ENCODE results near the gene ZNF177. TPM values are rescaled to one million over a fixed set of nuclear protein-coding genes. Genes with fewer than 3 reads are reported as not detected.
"Not testable (repeated sequence)": the region's sequence is repeated elsewhere in the genome, so short reads cannot be mapped to it uniquely, and the experiment has no call there.

The ZNF177 gene
- total RNA-seq (2014; rRNA removed; shearing (Covaris generic)): 1.00 and 1.4 TPM in 2 replicates

- Histone ChIP-seq H3K27me3 (ENCODE audit: control insufficient read depth, insufficient read depth, low read length) (no peaks in the 10 kb centered on the region), H3K36me3 (replicated peaks; ENCODE audit: control insufficient read depth, insufficient read depth, low read length) (no peaks in the 10 kb centered on the region), H3K4me3 (ENCODE audit: insufficient read depth, low read depth, low read length) (no peak within 1 kb of the TSS)
- DNase-seq: no peak
Observed at GRCh38 chr19:9362905-9363304, at the start of gene ZNF177. Gene ZNF177 (plus strand): TSS chr19:9363013. CDS start chr19:9378312, 15,299 bp downstream.

DNA sequence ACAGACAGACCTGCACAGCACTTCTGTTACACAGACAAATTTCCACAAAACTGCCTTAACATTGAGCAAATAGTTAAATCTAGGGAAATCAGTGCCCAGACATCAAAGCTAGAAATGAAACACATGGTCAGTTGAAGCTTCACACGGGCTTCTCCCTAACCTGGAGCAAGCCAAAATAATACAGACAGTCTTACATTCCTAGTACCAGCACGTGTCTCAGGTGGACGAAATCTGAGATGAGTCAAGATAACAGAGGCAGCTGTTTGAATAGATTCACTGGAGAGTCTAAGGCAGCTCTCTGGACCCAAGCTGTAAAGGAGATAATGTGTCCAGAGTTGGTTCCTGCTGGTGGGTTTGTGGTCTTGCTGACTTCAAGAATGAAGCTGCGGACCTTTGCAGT is 49.1 kb upstream of the ZNF177 start:
- no peaks in the 10 kb centered on the region for H3K36me3 ChIP-seq (replicated peaks; ENCODE audit: control insufficient read depth, insufficient read depth, low read length)
- no peak for DNase-seq
- no peaks in the 10 kb centered on the region; the same call in 1 of the 2 replicates for H3K27me3 ChIP-seq (ENCODE audit: control insufficient read depth, insufficient read depth, low read length)
- no peak overlapping the region for H3K4me3 ChIP-seq (ENCODE audit: insufficient read depth, low read depth, low read length)

DNA sequence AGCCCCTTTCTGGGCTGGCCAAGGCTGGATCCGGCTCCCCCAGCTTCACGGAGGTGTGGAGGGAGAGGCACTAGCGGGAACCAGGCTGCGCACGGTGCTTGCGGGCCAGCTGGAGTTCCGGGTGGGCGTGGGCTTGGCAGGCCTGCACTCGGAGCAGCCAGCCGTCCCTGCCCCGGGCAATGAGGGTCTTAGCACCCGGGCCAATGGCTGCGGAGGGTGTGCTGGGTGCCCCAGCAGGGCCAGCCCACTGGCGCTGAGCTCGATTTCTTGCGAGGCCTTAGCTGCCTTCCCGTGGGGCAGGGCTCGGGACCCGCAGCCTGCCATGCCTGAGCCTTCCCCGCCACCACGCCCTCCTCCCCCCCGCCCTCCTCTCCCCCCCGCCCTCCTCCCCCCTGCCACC is 41.5 kb upstream of the ZNF177 start:
- DNase-seq: no peak
- Histone ChIP-seq H3K36me3 (replicated peaks; ENCODE audit: control insufficient read depth, insufficient read depth, low read length) (no peaks in the 10 kb centered on the region), H3K4me3 (ENCODE audit: insufficient read depth, low read depth, low read length) (no peak overlapping the region), H3K27me3 (ENCODE audit: control insufficient read depth, insufficient read depth, low read length) (no peaks in the 10 kb centered on the region)

- not testable (repeated sequence) for DNase-seq; H3K27me3 ChIP-seq (ENCODE audit: control insufficient read depth, insufficient read depth, low read length); H3K36me3 ChIP-seq (replicated peaks; ENCODE audit: control insufficient read depth, insufficient read depth, low read length); H3K4me3 ChIP-seq (ENCODE audit: insufficient read depth, low read depth, low read length)
Observed at GRCh38 chr19:9321756-9322155, 41.1 kb upstream of the ZNF177 start.

DNA sequence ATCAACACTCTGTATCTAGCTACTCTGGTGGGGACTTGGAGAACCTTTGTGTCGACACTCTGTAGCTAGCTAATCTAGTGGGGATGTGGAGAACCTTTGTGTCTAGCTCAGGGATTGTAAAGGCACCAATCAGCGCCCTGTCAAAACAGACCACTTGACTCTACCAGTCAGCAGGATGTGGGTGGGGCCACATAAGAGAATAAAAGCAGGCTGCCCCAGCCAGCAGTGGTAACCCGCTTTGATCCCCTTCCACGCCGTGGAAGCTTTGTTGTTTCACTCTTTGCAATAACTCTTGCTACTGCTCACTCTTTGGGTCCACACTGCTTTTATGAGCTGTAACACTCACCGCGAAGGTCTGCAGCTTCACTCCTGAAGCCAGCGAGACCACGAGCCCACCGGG is 40.6 kb upstream of the ZNF177 start:
- H3K27me3 ChIP-seq (ENCODE audit: control insufficient read depth, insufficient read depth, low read length); H3K4me3 ChIP-seq (ENCODE audit: insufficient read depth, low read depth, low read length); H3K36me3 ChIP-seq (replicated peaks; ENCODE audit: control insufficient read depth, insufficient read depth, low read length); DNase-seq: not testable (repeated sequence)

GRCh38 chr19:9323557-9323918 is 39.3 kb upstream of the ZNF177 start:
- DNase-seq: no peak
- Histone ChIP-seq H3K36me3 (replicated peaks; ENCODE audit: control insufficient read depth, insufficient read depth, low read length) (no peaks in the 10 kb centered on the region), H3K4me3 (ENCODE audit: insufficient read depth, low read depth, low read length) (0 out of 2 replicates have a peak overlapping the region, but pooled peaks have one; percentile 11), H3K27me3 (ENCODE audit: control insufficient read depth, insufficient read depth, low read length) (no peaks in the 10 kb centered on the region)

GRCh38 chr19:9323919-9324583 is 38.8 kb upstream of the ZNF177 start, which contains the start of gene ZNF559:
Gene ZNF559 (plus strand): TSS chr19:9324179. CDS start chr19:9338550, 14,371 bp downstream.
- DNase-seq: peak; percentile 15
- peak within 1 kb of the TSS; percentile 52 for H3K4me3 ChIP-seq (ENCODE audit: insufficient read depth, low read depth, low read length)
- no peaks in the 10 kb centered on the region for H3K27me3 ChIP-seq (ENCODE audit: control insufficient read depth, insufficient read depth, low read length)
- no peaks in the 10 kb centered on the region for H3K36me3 ChIP-seq (replicated peaks; ENCODE audit: control insufficient read depth, insufficient read depth, low read length)

DNA sequence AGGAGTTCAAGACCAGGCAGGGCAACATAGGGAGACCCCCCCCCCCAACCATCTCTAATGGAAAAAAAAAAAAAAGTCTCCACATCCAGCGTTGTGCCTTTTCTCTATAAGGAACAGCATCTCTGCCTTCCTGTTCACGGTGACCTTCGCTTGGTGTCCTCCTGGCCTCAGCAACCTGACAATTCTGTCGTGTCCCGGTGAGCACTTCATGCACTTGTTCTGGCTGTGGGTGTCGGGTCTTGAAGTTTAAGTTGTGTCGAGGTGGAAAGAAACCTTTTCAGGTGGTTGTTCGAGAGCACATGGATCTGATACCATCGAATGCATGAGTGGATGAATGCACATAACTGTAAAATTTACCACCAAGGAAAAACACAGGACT is 38.2 kb upstream of the ZNF177 start:
- no peaks in the 10 kb centered on the region for H3K27me3 ChIP-seq (ENCODE audit: control insufficient read depth, insufficient read depth, low read length)
- H3K36me3 ChIP-seq (replicated peaks; ENCODE audit: control insufficient read depth, insufficient read depth, low read length): no peaks in the 10 kb centered on the region
- H3K4me3 ChIP-seq (ENCODE audit: insufficient read depth, low read depth, low read length): peak overlapping the region; percentile 52
- DNase-seq: peak; percentile 7

DNA sequence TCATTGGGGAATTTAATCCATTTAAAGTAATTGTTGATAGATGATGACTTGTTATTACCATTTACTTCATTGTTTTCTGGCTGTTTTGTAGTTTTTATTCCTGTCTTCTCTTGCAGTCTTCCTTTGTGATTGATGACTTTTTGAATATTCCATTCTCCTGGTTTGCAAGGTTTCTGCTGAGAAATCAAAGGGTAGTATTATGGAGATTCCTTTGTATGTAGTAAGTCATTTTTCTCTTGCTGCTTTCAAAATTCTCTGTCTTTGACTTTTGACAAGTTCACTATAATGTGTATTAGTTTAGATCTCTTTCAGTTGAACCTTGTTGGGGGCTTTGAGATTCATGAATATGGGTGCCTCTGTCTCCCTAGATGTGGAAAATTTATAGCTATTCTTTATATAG is 32.8 kb upstream of the ZNF177 start:
- no peak overlapping the region for H3K4me3 ChIP-seq (ENCODE audit: insufficient read depth, low read depth, low read length)
- no peak for DNase-seq
- no peaks in the 10 kb centered on the region for H3K36me3 ChIP-seq (replicated peaks; ENCODE audit: control insufficient read depth, insufficient read depth, low read length)

DNA sequence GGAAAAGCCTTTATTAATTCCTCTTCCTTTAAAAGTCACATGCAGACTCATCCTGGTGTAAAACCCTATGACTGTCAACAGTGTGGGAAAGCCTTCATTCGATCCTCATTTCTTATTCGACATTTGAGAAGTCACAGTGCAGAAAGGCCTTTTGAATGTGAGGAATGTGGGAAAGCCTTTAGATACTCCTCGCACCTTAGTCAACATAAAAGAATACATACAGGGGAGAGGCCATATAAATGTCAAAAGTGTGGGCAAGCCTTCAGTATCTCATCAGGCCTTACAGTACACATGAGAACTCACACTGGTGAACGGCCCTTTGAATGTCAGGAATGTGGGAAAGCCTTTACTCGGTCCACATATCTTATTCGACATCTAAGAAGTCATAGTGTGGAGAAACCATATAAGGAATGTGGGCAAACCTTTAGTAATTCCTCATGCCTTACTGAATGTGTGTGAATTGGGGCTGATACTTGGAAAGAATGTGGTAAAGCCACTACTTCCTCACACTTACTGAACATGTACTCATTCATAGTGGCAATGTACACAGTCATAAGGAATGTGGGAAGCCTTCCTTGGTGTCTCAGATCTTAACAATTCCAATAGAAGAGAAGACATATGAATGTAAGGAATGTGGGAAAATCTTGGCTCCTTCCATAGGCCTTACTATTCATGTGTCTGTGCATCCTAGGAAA is 20.1 kb upstream of the ZNF177 start:
- DNase-seq: no peak
- H3K36me3 ChIP-seq (replicated peaks; ENCODE audit: control insufficient read depth, insufficient read depth, low read length): peaks cover 2% of the 10 kb centered on the region
- no peaks in the 10 kb centered on the region for H3K27me3 ChIP-seq (ENCODE audit: control insufficient read depth, insufficient read depth, low read length)
- no peak overlapping the region for H3K4me3 ChIP-seq (ENCODE audit: insufficient read depth, low read depth, low read length)

More for the DNA sequence above, 32.8 kb upstream of the ZNF177 start:
- no peaks in the 10 kb centered on the region for H3K27me3 ChIP-seq (ENCODE audit: control insufficient read depth, insufficient read depth, low read length)

DNA sequence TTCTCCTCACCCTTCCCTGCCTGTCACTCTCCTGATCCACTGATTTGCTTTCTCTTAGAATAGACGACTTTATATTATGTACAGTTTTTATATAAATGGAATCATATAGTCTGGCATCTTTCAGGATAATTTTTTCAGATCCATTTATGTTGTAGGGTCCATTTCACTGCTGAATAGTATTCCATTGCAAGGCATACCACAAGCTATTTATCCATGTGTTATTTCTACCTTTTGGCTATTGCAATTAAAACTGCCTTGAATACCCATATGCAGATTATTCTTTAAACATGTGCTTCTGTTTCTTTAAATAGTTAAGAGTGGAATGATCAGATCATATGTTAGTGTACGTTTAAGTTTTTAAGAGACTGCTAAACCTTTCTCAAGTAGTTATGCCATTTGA is 17.8 kb upstream of the ZNF177 start:
- peaks cover 2% of the 10 kb centered on the region for H3K36me3 ChIP-seq (replicated peaks; ENCODE audit: control insufficient read depth, insufficient read depth, low read length)
- no peak for DNase-seq
- no peak overlapping the region for H3K4me3 ChIP-seq (ENCODE audit: insufficient read depth, low read depth, low read length)
- H3K27me3 ChIP-seq (ENCODE audit: control insufficient read depth, insufficient read depth, low read length): no peaks in the 10 kb centered on the region

DNA sequence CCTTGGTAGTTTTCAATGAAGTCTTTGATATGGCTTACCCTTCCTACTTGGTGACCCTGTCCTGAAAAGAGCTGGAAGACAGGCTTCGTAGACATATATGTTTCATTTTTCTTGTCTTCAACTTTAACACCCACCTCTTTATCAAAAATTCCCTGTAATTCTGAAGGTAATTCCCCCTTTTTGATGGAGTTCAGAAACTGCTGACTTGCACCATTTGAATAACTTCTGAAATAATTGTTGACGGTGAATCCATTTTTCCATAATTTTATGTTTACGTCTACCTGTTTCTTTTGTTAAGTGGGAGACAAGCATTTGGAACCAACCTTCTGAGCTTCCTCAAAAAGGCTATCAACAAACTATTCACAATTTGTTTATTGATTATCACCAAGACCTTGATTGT is 14.6 kb upstream of the ZNF177 start:
- Histone ChIP-seq H3K4me3 (ENCODE audit: insufficient read depth, low read depth, low read length) (no peak overlapping the region), H3K36me3 (replicated peaks; ENCODE audit: control insufficient read depth, insufficient read depth, low read length) (no peaks in the 10 kb centered on the region; the same call in 1 of the 2 replicates), H3K27me3 (ENCODE audit: control insufficient read depth, insufficient read depth, low read length) (no peaks in the 10 kb centered on the region)
- no peak for DNase-seq

- Histone ChIP-seq H3K27me3 (ENCODE audit: control insufficient read depth, insufficient read depth, low read length) (no peaks in the 10 kb centered on the region), H3K4me3 (ENCODE audit: insufficient read depth, low read depth, low read length) (no peak overlapping the region), H3K36me3 (replicated peaks; ENCODE audit: control insufficient read depth, insufficient read depth, low read length) (no peaks in the 10 kb centered on the region)
- DNase-seq: no peak
Observed at GRCh38 chr19:9348671-9349070, 14.1 kb upstream of the ZNF177 start.

- no peaks in the 10 kb centered on the region for H3K27me3 ChIP-seq (ENCODE audit: control insufficient read depth, insufficient read depth, low read length)
- DNase-seq: no peak
- H3K36me3 ChIP-seq (replicated peaks; ENCODE audit: control insufficient read depth, insufficient read depth, low read length): no peaks in the 10 kb centered on the region
- no peak overlapping the region for H3K4me3 ChIP-seq (ENCODE audit: insufficient read depth, low read depth, low read length)
Observed at GRCh38 chr19:9352505-9352904, 10.3 kb upstream of the ZNF177 start.

DNA sequence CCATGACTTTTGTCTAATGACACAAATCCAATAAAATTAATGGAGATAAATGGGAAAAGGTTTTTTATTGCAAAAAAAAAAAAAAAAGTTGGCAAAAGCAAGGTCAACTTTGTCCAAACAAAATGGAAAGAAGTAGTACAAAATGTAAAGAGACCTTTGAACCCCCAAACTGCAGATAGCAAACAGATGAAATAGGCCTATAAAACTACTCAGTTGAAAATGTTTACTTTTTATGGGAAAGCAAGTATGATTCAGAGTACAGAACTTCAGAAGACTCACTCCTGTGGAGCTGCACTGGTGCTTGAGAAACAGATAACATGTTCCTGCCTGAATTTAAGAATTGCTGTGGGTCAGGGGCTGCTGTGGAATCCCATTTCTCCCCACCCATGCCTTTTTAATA is 9.8 kb upstream of the ZNF177 start:
- DNase-seq: no peak
- Histone ChIP-seq H3K27me3 (ENCODE audit: control insufficient read depth, insufficient read depth, low read length) (no peaks in the 10 kb centered on the region), H3K36me3 (replicated peaks; ENCODE audit: control insufficient read depth, insufficient read depth, low read length) (no peaks in the 10 kb centered on the region), H3K4me3 (ENCODE audit: insufficient read depth, low read depth, low read length) (no peak overlapping the region)
